Gastroesophageal sphincter (tissue), 4 donors: Measurements from ENCODE around the gene GRK5. TPM values are rescaled to one million over a fixed set of nuclear protein-coding genes. Genes with fewer than 3 reads are reported as not detected.

Experiments
- ATAC-seq: fragments of 150-250 bp; one replicate; pipeline ENCODE4 v1.9.1; 2016; ENCODE audit warnings: mild to moderate bottlenecking, moderate library complexity
- H3K27ac ChIP-seq, 4 donors: fragments of 200-600 bp; sonication (generic) in 3 of 4; 1 replicate in 3 of 4; 2 replicates in 1 of 4; pipeline ENCODE4 v1.5.1; 2016 to 2019
- H3K27me3 ChIP-seq: fragments of 200-600 bp; sonication (generic); one replicate; pipeline ENCODE4 v1.5.1; 2019
- H3K36me3 ChIP-seq, 2 donors: fragments of 200-600 bp; sonication (generic); one replicate each; pipeline ENCODE4 v1.5.1; 2019; ENCODE audit warnings: control low read depth in 1 of 2
- H3K4me1 ChIP-seq, 3 donors: fragments of 200-600 bp; sonication (generic); 1 replicate in 2 of 3; 2 replicates in 1 of 3; pipeline ENCODE4 v1.5.1; 2016 to 2019; ENCODE audit warnings: control low read depth in 2 of 3
- H3K4me3 ChIP-seq, 2 donors: fragments of 200-600 bp; sonication (generic); one replicate each; pipeline ENCODE4 v1.5.1; 2019; ENCODE audit warnings: mild to moderate bottlenecking in 1 of 2, moderate library complexity in 1 of 2
- H3K9me3 ChIP-seq, 3 donors: fragments of 200-600 bp; sonication (generic); one replicate each; pipeline ENCODE4 v1.5.1; 2017 to 2019; ENCODE audit warnings: control low read depth in 2 of 3
- EP300 ChIP-seq: sonication (generic); formaldehyde crosslinking; IDR thresholded peaks from one replicate; pipeline ENCODE4 v1.6.1; 2017; ENCODE audit warnings: antibody characterized with exemption, mild to moderate bottlenecking
- POLR2A ChIP-seq, 2 donors: fragments of 450-650 bp; IDR thresholded peaks; one replicate each; pipeline ENCODE4 v1.6.1; 2017; ENCODE audit warnings: antibody characterized with exemption in 2 of 2, mild to moderate bottlenecking in 2 of 2, moderate library complexity in 1 of 2
- POLR2AphosphoS5 ChIP-seq: sonication (generic); formaldehyde crosslinking; IDR thresholded peaks from one replicate; pipeline ENCODE4 v1.6.1; 2017; ENCODE audit warnings: antibody characterized with exemption
- WGBS, 2 donors: methylation state at CpG; one replicate each; pipeline ENCODE4 v1.1.5; 2018; ENCODE audit warnings: low coverage in 1 of 2; 5-methylcytosine and 5-hydroxymethylcytosine counted together
- total RNA-seq, 4 donors: library from RNA; depleted of rRNA; stranded (reverse); fragments of >200 nt; gene quantifications; one replicate each; pipeline ENCODE4 v1.1.0, GENCODE V29; 2016
- TF ChIP-seq, protein P1 (sequence below), 4 experiments: fragments of 200-600 bp in 2 of 4; fragments of 450-650 bp in 2 of 4; sonication (generic) in 1 of 4; IDR thresholded peaks; one replicate each; pipeline ENCODE4 v1.5.1; 2017 to 2019; ENCODE audit warnings: antibody characterized with exemption in 4 of 4, mild to moderate bottlenecking in 2 of 4, moderate library complexity in 2 of 4

GRK5 gene
- total RNA-seq, 4 donors from 2014 or later, result 28.8 to 71.6 (median 47.7) TPM

- TF ChIP-seq POLR2A (IDR thresholded peaks at IDR 0.05) (no peak), POLR2AphosphoS5 (no peak), EP300 (no peak)
- TF ChIP-seq, protein P1, sequence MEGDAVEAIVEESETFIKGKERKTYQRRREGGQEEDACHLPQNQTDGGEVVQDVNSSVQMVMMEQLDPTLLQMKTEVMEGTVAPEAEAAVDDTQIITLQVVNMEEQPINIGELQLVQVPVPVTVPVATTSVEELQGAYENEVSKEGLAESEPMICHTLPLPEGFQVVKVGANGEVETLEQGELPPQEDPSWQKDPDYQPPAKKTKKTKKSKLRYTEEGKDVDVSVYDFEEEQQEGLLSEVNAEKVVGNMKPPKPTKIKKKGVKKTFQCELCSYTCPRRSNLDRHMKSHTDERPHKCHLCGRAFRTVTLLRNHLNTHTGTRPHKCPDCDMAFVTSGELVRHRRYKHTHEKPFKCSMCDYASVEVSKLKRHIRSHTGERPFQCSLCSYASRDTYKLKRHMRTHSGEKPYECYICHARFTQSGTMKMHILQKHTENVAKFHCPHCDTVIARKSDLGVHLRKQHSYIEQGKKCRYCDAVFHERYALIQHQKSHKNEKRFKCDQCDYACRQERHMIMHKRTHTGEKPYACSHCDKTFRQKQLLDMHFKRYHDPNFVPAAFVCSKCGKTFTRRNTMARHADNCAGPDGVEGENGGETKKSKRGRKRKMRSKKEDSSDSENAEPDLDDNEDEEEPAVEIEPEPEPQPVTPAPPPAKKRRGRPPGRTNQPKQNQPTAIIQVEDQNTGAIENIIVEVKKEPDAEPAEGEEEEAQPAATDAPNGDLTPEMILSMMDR (IDR thresholded peaks at IDR 0.05), result no peak
- H3K4me1 ChIP-seq, result peaks cover 0 to 89% (median 62%) of the 10 kb centered on the region in 3 donors
Observed at GRCh38 chr10:119313024-119313423, 105.7 kb downstream of the GRK5 start.

GRCh38 chr10:119313644-119314043, 106.3 kb downstream of the GRK5 start:
- 88% methylated on average over 3 of the region's 7 CpGs; no CpG with 5 or more reads in 1 of the 2 donors for WGBS, 2 donors
- H3K27ac ChIP-seq, result peak overlapping the region in 3 of 4 donors; percentile 69 to 81 (median 79)
- no peak overlapping the region for H3K4me3 ChIP-seq
- H3K9me3 ChIP-seq, result no peaks in the 10 kb centered on the region
- no peak for ATAC-seq
- no peaks in the 10 kb centered on the region for H3K27me3 ChIP-seq
- H3K36me3 ChIP-seq, result no peaks in the 10 kb centered on the region
- TF ChIP-seq POLR2AphosphoS5, result no peak
- TF ChIP-seq POLR2A (IDR thresholded peaks at IDR 0.05), result no peak
- TF ChIP-seq EP300, result no peak
- TF ChIP-seq, protein P1 (IDR thresholded peaks at IDR 0.05), result no peak
- H3K4me1 ChIP-seq, result peaks cover 0 to 89% (median 60%) of the 10 kb centered on the region in 3 donors

More at GRCh38 chr10:119313024-119313423, 105.7 kb downstream of the GRK5 start:
- Histone ChIP-seq H3K9me3 (no peaks in the 10 kb centered on the region), H3K27ac (peak overlapping the region in 2 of 4 donors; percentile 79 to 81), H3K36me3 (no peaks in the 10 kb centered on the region), H3K4me3 (no peak overlapping the region), H3K27me3 (no peaks in the 10 kb centered on the region)
- ATAC-seq, result no peak
- 0% methylated on average over 1 of the region's 1 CpG for WGBS, 2 donors

- H3K27ac ChIP-seq, result peak overlapping the region in 3 of 4 donors; percentile 69 to 81 (median 79)
Observed at GRCh38 chr10:119314061-119314460, 106.7 kb downstream of the GRK5 start.

GRCh38 chr10:119314486-119314885, 107.1 kb downstream of the GRK5 start:
- no peaks in the 10 kb centered on the region for H3K9me3 ChIP-seq
- no peak for TF ChIP-seq POLR2A (IDR thresholded peaks at IDR 0.05)
- TF ChIP-seq POLR2AphosphoS5, result no peak
- no peak for TF ChIP-seq EP300
- TF ChIP-seq, protein P1 (IDR thresholded peaks at IDR 0.05), result no peak
- no peaks in the 10 kb centered on the region for H3K27me3 ChIP-seq
- no peaks in the 10 kb centered on the region for H3K36me3 ChIP-seq
- no peak overlapping the region for H3K4me3 ChIP-seq
- ATAC-seq, result no peak
- WGBS, 2 donors, result 93 to 94% methylated on average over 3 to 5 of the region's 7 CpGs
- H3K27ac ChIP-seq, result peak overlapping the region in 3 of 4 donors; percentile 69 to 81 (median 79)
- peaks cover 0 to 90% (median 55%) of the 10 kb centered on the region in 3 donors for H3K4me1 ChIP-seq

More at GRCh38 chr10:119314061-119314460, 106.7 kb downstream of the GRK5 start:
- peaks cover 0 to 89% (median 59%) of the 10 kb centered on the region in 3 donors for H3K4me1 ChIP-seq
- H3K4me3 ChIP-seq, result no peak overlapping the region
- no peaks in the 10 kb centered on the region for H3K27me3 ChIP-seq
- WGBS, 2 donors, result 90% methylated on average over 2 of the region's 11 CpGs; no CpG with 5 or more reads in 1 of the 2 donors
- no peaks in the 10 kb centered on the region for H3K36me3 ChIP-seq
- TF ChIP-seq POLR2A (IDR thresholded peaks at IDR 0.05), result no peak
- TF ChIP-seq EP300, result no peak
- no peak for TF ChIP-seq POLR2AphosphoS5
- TF ChIP-seq, protein P1 (IDR thresholded peaks at IDR 0.05), result no peak
- H3K9me3 ChIP-seq, result no peaks in the 10 kb centered on the region
- no peak for ATAC-seq
